CD4-positive, alpha-beta T cell treated with Interferon gamma for 1 hour (primary cell): ENCODE results near the gene NR2E1.

ENCODE experiments used
- DNase-seq: peaks from one replicate; pipeline ENCODE4 v3.0.0-alpha.2; 2020

NR2E1 gene

DNA sequence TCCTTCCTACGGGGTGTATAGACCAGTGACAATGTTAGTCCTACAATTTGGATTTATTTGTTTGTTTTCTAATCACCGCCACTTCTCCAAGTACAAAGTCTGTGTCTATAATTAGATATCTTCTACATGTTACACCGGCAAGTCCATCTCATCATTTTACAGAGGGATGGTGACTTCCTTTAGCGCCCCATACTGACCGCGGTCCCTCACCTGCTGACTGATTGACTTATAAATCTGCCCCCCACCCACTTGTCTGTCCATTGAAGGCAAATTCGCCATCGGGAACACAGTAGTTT lies 8.9 kb upstream of the NR2E1 start:
- no peak for DNase-seq

GRCh38 chr6:108157234-108157980 lies 8.4 kb upstream of the NR2E1 start:
- no peak for DNase-seq

DNA sequence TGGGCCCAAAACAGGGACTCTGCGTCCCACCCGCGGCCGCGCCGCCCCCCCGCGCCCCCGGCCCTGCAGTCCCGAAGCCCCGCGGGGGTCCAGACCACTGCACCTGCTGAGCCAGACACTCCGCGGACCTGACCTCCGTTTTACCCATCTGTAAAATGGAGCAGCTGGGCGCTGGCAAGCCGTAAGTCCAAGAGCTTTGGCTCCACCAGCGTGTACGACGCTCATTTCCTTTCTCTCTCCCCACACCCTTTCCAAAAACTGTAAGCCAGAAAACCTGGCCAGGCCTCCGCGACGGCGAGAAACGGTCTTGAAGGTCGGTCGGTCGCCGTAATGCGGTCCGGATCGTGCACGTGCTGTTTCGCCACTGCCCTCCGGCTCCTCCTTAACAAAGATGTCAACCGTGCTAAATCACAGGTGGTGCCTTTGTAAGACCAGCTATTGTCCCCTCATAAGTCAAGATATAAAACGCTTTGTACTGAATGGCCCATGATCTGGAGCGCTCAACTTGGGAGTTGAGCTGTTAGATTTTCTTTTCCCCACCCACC lies 7.8 kb upstream of the NR2E1 start:
- no peak for DNase-seq

GRCh38 chr6:108159981-108160380 lies 5.8 kb upstream of the NR2E1 start:
- no peak for DNase-seq

- no peak for DNase-seq
Measured at GRCh38 chr6:108161724-108162282, 4.0 kb upstream of the NR2E1 start.

GRCh38 chr6:108163267-108163643 lies 2.6 kb upstream of the NR2E1 start:
- no peak for DNase-seq

DNA sequence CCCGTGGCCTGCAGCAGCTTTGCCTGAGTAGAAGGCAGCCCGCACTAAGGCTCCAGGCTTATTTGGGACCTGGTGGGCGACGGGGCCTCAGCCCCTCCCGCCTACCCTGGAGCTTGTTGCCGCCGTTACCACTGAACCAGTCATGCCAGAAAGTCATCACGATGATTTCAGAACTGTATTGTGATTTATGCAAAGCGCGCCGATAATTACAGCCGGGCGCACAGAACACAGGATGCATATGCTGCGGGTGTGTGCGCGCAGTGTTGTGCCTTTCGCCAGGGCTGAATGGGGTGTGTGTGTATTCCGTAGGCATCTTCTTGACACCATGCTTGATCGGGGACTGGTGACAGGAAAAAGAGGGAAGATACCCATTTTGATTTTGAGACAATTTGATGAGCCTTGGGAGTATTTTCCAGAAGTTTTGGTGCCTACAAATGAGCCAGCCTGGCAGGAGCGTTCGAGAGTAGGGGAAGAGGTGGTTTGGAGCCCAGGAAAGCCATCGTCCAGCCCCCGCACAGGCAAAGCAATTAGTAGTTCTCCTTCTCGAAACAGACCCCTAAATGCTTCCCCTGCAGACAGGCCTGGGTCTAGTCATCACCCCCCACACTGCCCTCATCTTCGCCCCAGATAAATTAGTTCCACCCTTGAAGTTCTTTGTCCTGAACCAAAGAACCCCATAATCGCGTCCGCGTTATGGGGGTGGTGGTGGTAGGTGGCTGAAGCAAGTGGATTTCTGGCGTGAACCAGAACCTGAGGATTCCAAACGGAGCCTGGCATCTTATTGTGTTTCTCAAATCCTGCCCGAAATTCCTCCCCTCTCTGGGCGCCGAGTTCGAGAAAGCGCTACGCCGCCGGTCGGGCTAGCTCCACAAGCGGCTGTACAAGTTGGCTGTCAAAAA lies 1.9 kb upstream of the NR2E1 start:
- no peak for DNase-seq

- DNase-seq = no peak
Measured at GRCh38 chr6:108164543-108164814, 1.3 kb upstream of the NR2E1 start.

DNA sequence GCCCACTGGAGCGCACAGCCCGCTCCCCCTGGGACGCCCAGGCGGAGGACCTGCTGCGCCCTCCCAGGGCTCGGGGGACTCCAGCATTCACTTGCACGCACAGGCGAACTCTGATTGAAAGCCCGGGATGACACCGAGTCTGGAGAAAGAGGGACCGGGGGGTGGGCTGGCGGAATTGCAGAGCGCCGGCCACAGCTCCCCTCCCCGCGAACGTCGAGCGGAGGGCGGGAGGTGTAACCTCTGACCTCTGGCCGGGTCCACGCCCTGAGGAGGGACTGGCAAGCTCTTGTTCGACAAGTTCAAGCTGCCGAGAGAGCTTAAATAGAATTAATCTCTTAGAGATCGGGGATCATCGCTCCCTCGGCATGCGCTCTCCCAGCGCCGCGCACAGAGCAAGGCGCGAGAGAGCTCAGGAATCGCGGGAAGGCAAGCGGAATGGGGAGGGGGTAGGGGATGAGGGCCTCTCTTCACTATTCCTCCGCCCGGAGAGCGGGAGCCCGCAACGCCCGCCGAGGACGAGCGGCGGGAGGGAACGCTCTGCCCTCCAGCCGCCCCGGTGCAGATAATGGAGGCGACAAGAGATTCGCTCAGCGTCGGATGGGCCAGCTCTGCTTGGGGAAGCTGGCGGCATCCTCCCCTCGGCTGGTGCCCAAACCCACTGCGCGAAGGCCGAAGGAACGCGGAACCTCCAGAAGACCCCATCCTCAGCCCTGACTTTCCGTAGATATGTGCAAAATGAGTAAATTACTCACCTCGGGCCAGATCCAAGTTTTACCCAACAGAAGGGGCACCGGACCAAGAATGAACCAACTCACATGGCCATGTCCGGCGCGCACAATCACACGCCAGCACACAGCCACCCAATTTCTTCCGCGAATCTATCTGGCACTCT lies 761 bp upstream of the NR2E1 start:
- no peak for DNase-seq

DNA sequence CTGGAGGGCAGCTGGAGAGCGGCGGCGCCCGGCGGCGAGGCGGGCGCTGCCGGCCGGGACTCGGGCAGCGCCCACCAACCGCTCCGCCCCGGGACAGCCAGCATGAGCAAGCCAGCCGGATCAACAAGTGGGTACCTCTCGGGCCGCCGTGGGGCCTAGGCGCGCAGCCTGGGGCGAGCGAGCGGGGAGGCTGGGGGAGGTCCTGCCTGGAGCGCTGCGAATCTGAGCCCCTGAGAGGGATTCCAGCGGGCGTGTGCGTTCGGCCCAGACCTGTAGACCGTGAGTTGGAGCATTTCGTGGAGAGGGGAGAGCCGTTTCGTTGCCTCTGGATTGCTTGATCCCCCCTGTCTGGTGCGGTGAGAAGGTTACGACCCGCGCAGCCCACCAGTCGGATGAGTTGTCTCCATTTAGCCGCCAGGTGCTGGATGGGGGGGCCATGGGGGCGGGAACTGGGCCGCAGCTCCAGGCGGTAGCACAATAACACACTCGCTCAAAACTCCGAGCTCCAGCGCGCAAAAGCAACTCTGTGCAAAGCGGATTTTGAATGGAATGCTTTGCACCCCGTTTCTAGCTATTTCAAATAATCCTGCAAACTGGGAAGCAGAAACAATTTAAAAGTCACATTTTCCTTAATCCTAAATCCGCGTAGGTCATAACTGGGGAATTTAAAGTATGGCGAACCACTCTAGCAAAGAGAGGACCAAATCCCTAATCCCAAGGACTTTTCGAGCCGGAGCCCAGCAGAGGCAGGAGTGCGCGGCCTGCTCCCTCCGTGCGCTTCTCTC lies 1.0 kb downstream of the NR2E1 start:
- DNase-seq = no peak

DNA sequence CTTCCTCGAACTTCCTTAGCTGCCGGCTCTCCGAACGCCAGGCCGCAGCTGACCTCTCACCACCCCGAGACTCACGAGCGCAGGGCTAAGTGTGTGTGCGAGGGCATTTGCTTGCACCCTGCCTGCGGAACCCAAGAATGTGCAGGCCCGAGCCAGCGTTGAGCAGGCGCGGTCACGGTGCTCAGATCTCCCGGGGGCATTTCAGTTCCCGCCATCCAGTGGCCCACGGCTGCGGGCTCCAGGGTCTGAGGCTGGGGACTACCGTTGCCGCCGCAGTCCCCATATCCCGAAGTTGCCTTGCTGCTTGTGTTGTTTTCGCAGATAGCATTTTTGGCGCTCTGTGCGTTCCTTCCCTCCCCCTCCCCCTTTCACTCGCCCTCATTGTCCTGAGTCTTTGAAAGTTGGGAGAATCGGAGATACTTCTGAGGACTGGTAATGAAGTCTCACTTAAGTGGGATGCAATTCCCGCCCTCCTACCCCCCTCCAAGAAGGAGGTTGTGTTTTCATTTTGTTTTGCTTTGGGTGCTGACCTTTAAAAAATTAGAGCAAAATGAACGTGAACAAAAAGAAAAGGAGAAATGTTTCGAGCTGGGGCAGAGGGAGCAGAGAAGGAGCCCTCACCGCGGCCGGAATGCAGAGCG lies 1.7 kb downstream of the NR2E1 start:
- DNase-seq = no peak

DNA sequence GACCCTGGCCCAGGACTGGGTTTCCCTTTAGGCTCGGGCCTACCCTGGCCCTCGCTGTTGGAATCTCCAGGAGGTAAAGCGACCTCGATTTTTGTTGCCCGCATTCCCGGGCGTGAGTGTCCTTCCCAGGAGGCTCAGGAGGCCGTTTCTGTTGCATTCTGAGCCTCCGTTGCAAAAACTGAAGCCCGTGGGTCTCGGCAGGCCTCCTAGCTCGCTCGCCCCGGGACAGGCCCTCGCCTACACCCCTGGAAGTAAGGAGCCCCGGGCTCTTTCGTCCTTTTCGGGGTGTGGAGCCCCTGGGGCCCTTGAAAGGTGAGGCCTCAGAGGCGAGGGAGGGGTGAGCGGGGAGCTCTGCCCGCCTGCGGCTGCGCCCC lies 2.3 kb downstream of the NR2E1 start:
- no peak for DNase-seq

DNA sequence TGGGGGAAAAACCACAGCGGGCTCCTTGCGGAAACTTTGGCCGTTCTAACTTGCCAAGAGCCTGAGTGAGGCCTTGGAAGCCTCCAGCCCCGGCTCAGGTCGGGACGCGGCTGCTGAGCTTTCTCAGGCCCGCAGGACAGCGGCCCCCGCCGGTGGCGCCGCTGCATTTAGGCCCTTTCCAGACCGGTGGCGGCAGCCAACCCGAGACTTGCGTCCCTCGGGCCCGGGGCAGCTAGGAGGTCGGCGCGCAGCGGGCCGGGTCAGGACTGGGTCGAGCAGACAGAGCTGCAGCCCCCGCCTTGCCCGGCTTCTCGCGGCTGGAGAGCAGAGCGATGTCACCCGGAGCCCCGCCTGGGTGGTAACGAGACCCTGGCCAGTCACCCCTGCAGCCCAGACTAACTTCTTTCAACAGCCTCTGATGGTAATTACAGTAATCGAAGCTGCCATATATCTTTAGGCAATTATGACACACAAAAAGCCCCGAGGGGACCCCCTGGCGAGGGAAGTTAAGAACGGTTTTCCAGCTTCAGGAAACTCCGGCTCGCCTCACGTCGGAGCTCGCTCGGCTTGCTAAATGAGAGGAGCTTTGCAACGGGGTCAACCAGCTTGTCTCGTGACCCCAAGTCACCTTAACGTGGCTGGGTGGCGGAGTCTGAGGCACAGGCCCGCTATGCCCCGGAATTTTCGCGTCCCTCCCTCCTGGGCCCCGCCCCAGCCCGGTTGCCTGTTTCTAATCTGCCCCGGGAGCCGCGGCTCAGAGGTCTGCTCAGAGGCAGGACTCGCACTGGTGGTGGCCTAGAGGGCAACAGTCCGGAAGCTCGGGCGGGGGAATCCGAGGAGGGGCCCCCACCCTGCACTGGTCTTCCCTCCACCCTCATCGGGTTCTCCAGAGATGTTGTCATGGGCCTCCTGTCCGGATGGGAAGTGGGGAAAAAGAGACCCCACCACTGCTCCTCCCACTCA lies 3.0 kb downstream of the NR2E1 start:
- DNase-seq = no peak

GRCh38 chr6:108169464-108170331 lies 3.9 kb downstream of the NR2E1 start:
- DNase-seq = no peak

DNA sequence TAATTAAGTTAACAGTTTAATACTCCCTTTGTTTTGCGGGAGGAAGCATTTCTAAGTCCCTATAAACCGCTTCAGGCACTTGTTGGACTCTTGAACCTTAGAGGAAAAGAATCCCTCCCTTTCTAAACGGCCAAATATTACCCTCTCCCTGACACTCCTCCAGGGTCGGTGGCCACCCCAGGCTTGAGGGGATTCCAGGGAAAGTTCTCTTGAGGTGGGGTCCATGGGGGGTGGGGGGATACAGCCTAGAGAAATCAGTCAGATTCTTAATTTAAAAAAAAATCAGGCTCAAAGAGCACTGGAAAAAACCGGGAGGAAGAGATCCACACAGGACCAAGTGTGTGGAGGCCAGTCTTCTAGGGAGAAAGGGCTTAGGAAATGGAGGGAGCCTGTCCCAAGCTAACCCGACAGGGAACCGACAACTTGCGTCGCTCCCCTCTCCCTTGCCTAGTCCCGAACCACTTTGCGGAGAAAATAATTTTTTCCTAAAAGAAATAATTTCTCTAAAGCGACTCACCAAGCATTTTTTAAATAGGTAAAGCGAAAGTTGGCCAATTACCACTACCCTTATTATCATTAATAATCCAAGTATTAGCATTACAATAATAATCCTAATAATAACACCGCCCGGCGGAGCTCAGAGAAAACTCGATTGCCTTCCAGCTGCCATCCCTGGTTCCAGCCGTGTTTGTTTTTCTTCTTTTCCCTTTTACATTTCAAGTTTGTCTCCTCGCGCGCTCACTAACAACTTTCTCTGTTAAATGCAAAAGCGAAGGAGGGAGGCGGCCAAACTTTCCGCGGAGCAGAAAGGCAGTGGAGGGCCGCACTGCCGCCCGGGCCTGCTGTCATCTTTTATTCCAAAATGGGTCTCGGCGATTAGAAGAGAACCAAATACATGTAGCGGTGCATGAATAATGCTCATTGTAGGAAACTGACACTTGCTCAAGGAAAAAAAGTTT lies 4.8 kb downstream of the NR2E1 start:
- DNase-seq = no peak

DNA sequence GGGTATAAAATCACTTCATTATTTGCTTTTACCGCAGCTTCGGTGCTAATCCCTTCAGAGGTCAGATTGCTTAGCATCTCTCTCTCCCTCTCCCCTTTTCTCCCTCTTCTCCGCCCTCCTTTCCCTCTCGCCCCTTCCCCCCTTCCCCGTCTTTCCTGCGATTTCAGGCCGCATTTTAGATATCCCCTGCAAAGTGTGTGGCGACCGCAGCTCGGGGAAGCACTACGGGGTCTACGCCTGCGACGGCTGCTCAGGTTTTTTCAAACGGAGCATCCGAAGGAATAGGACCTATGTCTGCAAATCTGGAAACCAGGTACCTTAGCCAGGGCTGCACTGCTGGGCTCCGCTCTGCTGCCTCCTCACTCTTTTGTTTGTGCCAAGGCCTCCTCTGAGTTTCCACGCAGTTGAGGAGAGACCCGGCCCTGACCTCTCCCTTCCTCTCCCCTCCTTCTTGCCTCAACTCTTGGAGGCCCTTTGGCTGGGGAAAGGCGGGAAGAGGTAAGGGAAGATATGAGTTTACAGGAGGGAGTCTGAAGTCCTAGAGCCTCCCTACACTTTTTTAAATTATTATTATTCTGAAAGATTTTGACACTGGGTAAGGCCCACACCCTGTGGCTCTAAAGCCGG lies 5.6 kb downstream of the NR2E1 start:
- no peak for DNase-seq

- DNase-seq = no peak
Measured at GRCh38 chr6:108171918-108172516, 6.2 kb downstream of the NR2E1 start.
